Mucosa of stomach (tissue), 1 donor: Measurements from ENCODE around the gene PPARD.

ENCODE experiments used
- H3K27me3 ChIP-seq: one replicate; pipeline ENCODE4 v1.7.0; 2013; ENCODE audit warnings: mild to moderate bottlenecking, low read length; ENCODE audit not compliant: control insufficient read depth, insufficient read depth
- H3K36me3 ChIP-seq: one replicate; pipeline ENCODE4 v1.7.0; 2013; ENCODE audit warnings: low read length; ENCODE audit not compliant: control insufficient read depth, insufficient read depth
- H3K4me1 ChIP-seq: one replicate; pipeline ENCODE4 v1.7.0; 2013; ENCODE audit warnings: mild to moderate bottlenecking, low read length; ENCODE audit not compliant: control insufficient read depth, insufficient read depth
- H3K4me3 ChIP-seq: one replicate; pipeline ENCODE4 v1.7.0; 2013; ENCODE audit warnings: low read length
- H3K9ac ChIP-seq: one replicate; pipeline ENCODE4 v1.7.0; 2013; ENCODE audit warnings: mild to moderate bottlenecking, low read length, moderate library complexity
- H3K9me3 ChIP-seq: one replicate; pipeline ENCODE4 v1.7.0; 2013; ENCODE audit warnings: mild to moderate bottlenecking, low read length, moderate library complexity; ENCODE audit not compliant: control insufficient read depth
- donor health status: Pancreatic carcinoma.

The PPARD gene

DNA sequence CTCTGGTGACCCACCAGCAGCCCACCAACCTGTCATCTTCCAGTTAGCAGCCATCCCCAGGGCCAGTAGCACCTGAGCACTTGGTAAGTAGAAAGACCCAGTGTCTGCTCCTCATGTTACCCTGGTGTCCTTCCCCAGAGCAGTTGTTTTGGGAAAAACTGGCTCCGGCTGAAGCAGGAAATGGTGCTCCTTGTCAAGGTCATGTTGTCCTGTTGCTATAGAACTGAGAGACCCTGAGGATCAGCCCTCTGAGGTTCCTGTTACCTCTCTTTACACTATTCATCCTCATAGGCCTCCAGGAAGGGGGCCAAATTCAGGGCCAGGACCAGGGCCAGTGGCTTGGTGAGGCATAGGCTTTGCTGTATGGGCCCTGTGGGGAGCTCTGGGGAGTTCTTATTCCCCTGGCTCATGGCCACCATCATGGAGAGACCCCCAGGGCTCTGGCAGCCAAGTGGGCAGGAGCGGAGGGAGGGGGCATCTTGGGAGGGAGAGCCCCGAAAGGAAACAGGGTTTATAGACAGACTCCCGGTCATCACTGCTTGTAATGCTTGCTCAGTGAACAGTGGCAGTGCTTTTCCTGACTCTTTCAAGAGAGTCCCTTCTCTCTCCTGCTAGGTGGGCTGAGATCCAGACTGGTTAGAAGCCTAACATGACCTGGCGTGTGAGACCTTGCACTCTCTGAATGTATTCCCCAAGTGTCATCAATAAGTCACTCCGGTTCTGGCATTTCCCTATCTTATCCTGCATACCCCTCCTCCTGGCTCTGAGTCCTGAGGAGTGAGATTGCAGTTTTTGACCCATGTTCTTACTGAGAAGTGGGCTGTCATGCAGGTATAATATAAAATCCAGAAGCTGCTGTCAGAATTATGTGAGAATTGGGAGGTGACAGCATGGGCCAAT, 50.7 kb downstream of the PPARD start:
- Histone ChIP-seq H3K4me3 (peak overlapping the region; percentile 5), H3K9me3 (no peaks in the 10 kb centered on the region), H3K36me3 (no peaks in the 10 kb centered on the region), H3K4me1 (peaks cover 41% of the 10 kb centered on the region), H3K9ac (peak overlapping the region; percentile 42), H3K27me3 (no peaks in the 10 kb centered on the region)

DNA sequence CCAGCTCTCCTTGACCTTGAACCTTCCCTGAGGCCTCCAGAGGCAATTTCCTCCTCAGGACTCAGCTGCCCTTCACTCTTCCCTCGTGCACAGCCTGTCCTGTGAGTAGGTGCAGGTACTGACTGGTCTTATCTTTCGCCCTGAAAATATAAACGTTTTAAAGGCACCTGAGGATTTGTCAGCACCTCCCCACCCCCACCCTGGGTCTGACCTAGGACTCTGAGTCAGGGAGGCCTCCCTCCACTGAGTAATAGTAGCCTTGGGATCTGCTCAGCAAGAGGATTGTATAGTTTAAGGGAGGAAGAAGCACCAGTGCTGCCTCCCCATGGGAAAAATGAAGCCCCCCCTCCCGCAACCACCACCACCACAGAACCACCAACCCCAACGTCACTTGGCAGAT, 54.6 kb downstream of the PPARD start:
- Histone ChIP-seq H3K9ac (no peak overlapping the region), H3K4me3 (no peak overlapping the region), H3K27me3 (no peaks in the 10 kb centered on the region), H3K36me3 (no peaks in the 10 kb centered on the region), H3K4me1 (peaks cover 45% of the 10 kb centered on the region), H3K9me3 (no peaks in the 10 kb centered on the region)

DNA sequence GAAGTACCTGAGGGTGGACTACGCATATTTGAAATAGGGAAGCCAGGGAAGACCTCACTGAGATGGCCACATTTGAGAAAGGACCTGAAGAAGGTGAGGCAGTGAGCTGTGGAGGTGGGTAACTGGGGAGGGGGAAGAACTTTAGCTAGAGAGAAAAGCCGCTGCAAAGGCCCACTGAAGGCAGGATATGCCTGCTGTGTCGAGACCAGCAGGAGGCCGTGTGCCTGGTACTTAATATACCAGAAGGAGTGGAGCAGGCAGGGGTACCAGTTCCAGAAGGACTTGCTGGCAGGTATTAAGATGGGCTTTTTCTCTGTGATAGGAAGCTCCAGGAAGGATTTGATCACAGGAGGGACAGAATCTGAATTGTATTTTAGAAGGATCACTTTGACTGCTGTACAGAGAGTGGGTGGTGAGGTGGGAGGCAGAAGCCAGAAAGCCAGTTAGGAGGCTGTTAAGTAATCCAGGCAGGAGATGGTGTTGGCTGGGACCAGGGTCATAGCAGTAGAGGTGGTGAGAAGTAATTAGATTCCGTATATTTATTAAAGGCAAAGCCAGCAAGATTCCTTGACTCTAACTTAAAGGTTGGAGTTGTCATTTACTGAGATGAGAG, 55.6 kb downstream of the PPARD start:
- no peaks in the 10 kb centered on the region for H3K36me3 ChIP-seq
- no peak overlapping the region for H3K9ac ChIP-seq
- no peaks in the 10 kb centered on the region for H3K27me3 ChIP-seq
- no peaks in the 10 kb centered on the region for H3K9me3 ChIP-seq
- H3K4me3 ChIP-seq, result no peak overlapping the region
- H3K4me1 ChIP-seq, result peaks cover 45% of the 10 kb centered on the region

DNA sequence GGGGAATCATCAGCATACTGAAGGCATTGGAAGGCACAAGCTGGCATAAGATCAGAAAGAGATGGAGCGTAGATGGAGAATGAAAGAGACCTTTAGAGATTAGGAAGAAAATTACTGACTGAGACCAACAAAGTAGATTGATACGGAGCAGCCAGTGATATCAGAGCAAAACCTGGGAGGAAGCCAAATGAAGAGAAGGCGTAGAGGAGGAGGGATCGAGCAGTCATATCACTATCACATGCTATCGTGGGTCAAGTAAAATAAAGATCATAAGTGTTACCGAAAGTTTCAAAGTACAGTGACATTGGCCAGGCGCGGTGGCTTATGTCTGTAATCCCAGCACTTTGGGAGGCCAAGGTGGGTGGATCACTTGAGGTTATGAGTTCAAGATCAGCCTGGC, 56.2 kb downstream of the PPARD start:
- no peaks in the 10 kb centered on the region for H3K36me3 ChIP-seq
- no peak overlapping the region for H3K4me3 ChIP-seq
- peaks cover 42% of the 10 kb centered on the region for H3K4me1 ChIP-seq
- H3K27me3 ChIP-seq, result no peaks in the 10 kb centered on the region
- H3K9me3 ChIP-seq, result no peaks in the 10 kb centered on the region
- H3K9ac ChIP-seq, result no peak overlapping the region

DNA sequence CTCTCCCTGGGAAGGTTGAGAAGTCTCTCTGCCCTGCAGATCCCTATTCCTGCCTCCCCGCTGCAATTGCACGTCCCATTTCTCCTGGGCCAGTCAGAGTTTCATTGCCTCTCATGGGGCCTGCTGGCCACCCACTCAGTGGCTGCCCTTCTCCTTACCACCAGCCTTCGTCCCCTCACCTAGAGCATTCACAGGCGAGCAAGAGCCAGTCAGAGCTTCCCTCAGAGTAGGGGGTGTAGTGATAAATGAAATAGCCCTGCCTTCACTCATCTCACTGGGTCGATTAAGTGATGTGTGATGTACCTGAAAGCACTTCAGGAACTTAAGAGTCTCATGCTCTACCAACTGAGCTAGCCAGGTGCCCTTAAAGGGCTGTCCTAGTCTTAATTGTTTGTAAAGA, 57.8 kb downstream of the PPARD start:
- no peak overlapping the region for H3K9ac ChIP-seq
- H3K27me3 ChIP-seq, result no peaks in the 10 kb centered on the region
- H3K4me3 ChIP-seq, result no peak overlapping the region
- H3K36me3 ChIP-seq, result no peaks in the 10 kb centered on the region
- no peaks in the 10 kb centered on the region for H3K9me3 ChIP-seq
- H3K4me1 ChIP-seq, result peaks cover 36% of the 10 kb centered on the region

DNA sequence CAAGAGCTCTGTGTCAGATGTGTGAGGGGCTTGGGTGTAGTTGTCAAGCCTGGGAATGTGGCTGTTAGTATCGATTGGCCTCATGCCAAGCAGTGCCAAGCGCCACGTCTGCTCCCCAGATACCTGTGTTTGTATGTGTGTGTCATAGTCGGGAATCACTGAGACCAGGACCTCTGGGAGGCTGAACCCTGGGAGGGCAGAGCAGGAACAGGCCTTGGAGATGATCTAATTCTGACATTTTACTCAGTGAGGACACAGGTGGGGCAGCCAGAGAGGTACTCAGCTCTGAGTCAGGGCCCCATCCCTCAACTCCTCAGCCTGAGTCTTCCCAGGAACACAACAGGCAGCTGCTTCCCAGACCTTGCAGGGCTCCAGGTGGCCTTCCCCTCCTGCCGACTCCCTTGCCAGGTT, 58.5 kb downstream of the PPARD start:
- Histone ChIP-seq H3K4me1 (peaks cover 36% of the 10 kb centered on the region), H3K9ac (no peak overlapping the region), H3K4me3 (no peak overlapping the region), H3K36me3 (no peaks in the 10 kb centered on the region), H3K27me3 (no peaks in the 10 kb centered on the region), H3K9me3 (no peaks in the 10 kb centered on the region)

DNA sequence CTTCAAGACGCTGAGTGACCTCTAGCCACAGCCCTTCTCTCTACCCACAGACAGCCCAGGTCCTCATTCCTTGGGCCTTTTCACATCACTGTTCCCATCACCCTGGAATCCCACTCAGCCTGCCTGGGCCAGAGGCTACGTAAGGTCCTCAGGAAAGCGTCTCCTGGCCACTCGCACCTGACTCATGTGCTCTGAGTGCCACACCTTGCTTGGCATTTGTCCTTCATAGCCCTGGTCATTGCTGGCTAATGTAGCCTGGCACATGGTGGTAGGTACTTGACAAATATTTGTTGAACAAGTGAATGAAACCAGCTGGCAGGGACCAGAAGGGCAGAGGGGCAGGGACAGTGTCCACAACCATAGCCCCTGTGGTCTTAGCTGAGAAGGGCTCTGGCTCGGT, 59.2 kb downstream of the PPARD start:
- Histone ChIP-seq H3K9me3 (no peaks in the 10 kb centered on the region), H3K36me3 (no peaks in the 10 kb centered on the region), H3K27me3 (no peaks in the 10 kb centered on the region), H3K4me1 (peaks cover 36% of the 10 kb centered on the region), H3K4me3 (no peak overlapping the region), H3K9ac (no peak overlapping the region)

DNA sequence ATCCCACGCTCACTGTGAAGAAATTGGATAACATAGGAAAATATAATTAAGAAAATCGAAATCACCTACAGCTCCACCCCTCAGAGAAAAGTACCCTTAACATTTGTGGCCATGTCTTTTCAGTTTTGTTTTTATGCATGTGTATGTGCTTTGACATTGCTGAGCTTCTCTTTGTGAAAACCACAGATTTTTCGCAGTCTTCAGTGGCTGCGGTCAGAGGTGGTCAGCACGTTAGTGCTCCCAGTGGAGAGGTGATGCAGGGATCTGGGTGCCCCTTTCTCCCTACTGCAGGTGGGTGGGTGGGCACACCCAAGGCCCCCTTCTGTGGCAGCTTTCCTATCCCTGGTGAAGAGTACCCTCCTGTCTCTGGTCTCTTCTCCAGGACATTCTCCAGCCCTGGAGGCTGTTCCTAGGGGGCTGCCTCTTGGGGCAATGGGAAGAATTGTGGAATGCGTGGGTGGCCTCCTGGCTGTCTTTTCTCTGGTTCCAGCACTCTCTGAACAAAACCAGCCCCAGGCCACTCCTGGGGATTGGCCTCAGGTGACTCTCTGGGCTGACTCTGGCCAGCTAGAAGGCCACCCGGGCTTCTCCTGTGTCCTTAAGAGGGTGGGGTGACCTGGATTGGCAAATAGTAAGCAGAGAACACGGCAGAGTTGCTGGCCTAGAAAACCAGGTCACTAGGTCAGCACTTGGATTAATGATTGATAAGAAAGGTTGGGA, 59.9 kb downstream of the PPARD start:
- Histone ChIP-seq H3K27me3 (no peaks in the 10 kb centered on the region), H3K9ac (no peak overlapping the region), H3K36me3 (no peaks in the 10 kb centered on the region), H3K4me1 (peaks cover 29% of the 10 kb centered on the region), H3K4me3 (no peak overlapping the region), H3K9me3 (no peaks in the 10 kb centered on the region)

DNA sequence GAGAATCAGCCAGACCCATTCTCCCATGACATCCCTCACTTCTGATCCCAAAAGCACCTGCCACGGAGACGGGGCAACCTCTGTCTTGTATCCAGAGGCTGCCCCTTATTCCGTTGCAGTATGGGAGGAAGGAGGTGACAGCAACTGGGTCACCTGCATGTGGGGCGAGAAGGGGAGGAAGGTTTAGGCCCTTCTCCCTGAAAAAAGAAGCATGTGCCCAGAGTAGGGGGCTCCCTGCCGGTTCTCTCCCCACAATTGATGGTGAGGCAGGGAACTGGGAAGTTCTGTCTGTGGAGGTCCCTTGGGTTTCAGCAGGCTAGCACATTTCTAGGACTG, 60.5 kb downstream of the PPARD start:
- H3K4me3 ChIP-seq, result no peak overlapping the region
- no peaks in the 10 kb centered on the region for H3K9me3 ChIP-seq
- no peaks in the 10 kb centered on the region for H3K36me3 ChIP-seq
- no peaks in the 10 kb centered on the region for H3K27me3 ChIP-seq
- H3K9ac ChIP-seq, result no peak overlapping the region
- H3K4me1 ChIP-seq, result peaks cover 25% of the 10 kb centered on the region

DNA sequence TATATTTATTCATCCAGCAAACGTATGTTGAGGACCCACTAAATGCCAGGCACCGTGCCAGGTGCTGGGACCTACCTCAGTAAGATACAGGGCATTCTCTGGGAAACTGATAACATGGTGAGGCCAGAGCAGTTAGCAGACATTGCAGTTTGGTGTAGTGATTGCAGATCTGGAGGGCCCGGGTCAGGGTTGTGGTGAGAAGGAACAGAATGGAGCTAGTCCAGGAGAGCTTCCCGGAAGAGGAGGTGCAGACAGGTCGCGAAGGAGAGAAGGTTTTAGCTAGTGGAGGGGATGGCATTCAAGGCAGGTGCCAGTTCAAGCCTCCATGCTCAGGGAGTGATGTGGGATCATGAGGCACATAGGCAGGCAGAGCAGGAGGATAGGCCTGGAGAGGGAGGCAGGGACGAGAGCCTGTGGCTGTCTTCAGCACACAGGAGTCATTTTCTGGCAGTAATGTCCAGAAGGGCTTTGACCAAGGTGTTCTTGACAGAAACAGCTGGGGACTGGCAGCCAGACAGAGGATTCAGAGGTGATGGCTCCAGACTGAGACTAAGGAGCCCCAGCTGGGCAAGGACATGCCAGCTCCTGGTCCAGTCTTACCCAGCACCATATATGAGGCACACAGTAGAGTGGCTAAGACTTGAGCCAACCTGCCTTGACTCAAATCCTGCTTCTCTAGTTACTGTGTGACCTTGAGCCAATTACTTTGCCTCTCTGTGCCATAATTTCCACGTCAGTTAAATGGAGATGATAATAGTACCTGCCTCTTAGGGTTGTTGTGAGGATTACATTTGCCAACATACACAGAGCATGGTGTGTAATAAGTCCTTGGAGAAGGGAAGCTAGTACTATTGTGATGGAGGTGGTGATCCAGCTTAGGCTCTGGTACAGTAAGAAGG, 61.4 kb downstream of the PPARD start:
- Histone ChIP-seq H3K9me3 (no peaks in the 10 kb centered on the region), H3K4me3 (no peak overlapping the region), H3K4me1 (peaks cover 25% of the 10 kb centered on the region), H3K36me3 (no peaks in the 10 kb centered on the region), H3K27me3 (no peaks in the 10 kb centered on the region), H3K9ac (no peak overlapping the region)

DNA sequence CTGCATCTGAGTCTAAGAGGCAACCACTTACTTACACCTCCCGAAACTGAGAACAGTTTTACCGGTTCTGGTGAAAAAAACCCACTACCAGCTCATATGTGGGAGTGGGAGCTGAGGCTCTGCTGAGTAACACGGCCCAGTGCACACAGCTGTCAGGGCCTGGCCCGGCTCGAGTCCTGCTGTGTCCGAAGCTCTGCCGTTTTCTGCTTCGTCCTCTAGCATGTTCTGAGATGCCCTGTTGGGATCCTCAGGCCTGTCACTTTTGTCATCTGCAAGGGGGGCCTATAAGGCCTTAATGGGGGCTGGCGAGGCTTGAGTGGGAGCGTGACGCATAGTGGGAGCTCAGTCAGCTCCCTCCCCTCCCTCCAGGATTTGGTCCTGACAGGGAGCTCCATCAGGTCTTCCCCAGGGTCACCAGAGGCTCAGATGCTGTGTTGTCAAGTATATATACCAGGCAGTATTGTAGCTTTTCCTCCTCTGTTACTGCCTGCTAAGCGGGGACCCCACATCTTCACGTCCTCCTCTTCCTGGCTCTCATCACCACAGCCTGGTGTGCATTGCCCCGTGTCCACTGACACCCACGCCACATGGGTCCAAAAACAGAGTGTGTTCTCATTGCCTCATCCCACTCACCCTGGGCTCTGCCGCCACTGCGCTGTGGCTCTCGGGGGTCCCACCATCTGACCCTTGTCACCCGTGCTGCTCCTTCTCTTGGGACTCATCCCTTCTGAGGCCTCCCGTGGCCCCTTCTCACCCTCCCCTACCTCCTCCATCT, 64.5 kb downstream of the PPARD start:
- Histone ChIP-seq H3K36me3 (no peaks in the 10 kb centered on the region), H3K4me1 (peaks cover 13% of the 10 kb centered on the region), H3K27me3 (no peaks in the 10 kb centered on the region), H3K4me3 (no peak overlapping the region), H3K9ac (no peak overlapping the region), H3K9me3 (no peaks in the 10 kb centered on the region)
